A673 (cell line): ENCODE results near the gene HTR2B. TPM values are rescaled to one million over a fixed set of nuclear protein-coding genes. Genes with fewer than 3 reads are reported as not detected.

Experiments
- BruUV-seq: library from RNA; stranded (reverse); fragments of 400-500 nt; replicated peaks from 2 replicates; lab custom pipeline; 2021; lab: Mats Ljungman, UMichigan
- CTCF ChIA-PET: fragments of 300-600 bp; sonication (Branson Sonifier 250); formaldehyde crosslinking; loops from one replicate; lab custom pipeline; 2022; ENCODE audit warnings: antibody characterized with exemption; lab: Charles Lee
- POLR2A ChIA-PET: fragments of 300-600 bp; sonication (Branson Sonifier 250); formaldehyde crosslinking; loops from one replicate; lab custom pipeline; 2022; ENCODE audit warnings: antibody characterized with exemption; ENCODE audit not compliant: low non-redundant PET; lab: Charles Lee
- DNase-seq: peaks from one replicate; pipeline ENCODE4 v3.0.0-alpha.2; 2015; ENCODE audit warnings: low spot score
- H3K27ac ChIP-seq: fragments of 200-600 bp; sonication (generic); 2 replicates; pipeline ENCODE4 v1.5.1; 2016; ENCODE audit warnings: mixed run types, low read depth, mild to moderate bottlenecking, mixed read lengths, antibody characterized with exemption, low read length; ENCODE audit not compliant: poor library complexity, severe bottlenecking
- H3K27me3 ChIP-seq: fragments of 200-600 bp; sonication (generic); replicated peaks from 2 replicates; pipeline ENCODE4 v1.6.1; 2017; ENCODE audit warnings: mixed run types, low read depth, mild to moderate bottlenecking, mixed read lengths, antibody characterized with exemption, low read length; ENCODE audit not compliant: insufficient read depth, poor library complexity
- H3K36me3 ChIP-seq: fragments of 200-600 bp; sonication (generic); 2 replicates; pipeline ENCODE4 v1.6.1; 2016; ENCODE audit warnings: mixed run types, mild to moderate bottlenecking, mixed read lengths, antibody characterized with exemption, low read length; ENCODE audit not compliant: insufficient read depth, poor library complexity, severe bottlenecking
- H3K4me1 ChIP-seq: fragments of 200-600 bp; sonication (generic); 2 replicates; pipeline ENCODE4 v1.6.1; 2017; ENCODE audit warnings: mixed run types, mild to moderate bottlenecking, mixed read lengths, antibody characterized with exemption, low read length; ENCODE audit not compliant: insufficient read depth, poor library complexity, severe bottlenecking
- H3K4me3 ChIP-seq: fragments of 200-600 bp; sonication (generic); 2 replicates; pipeline ENCODE4 v1.5.1; 2016; ENCODE audit warnings: low read depth, mixed run types, mild to moderate bottlenecking, mixed read lengths, low read length; ENCODE audit not compliant: poor library complexity, severe bottlenecking
- H3K9me3 ChIP-seq: fragments of 200-600 bp; sonication (generic); 2 replicates; pipeline ENCODE4 v1.6.1; 2016; ENCODE audit warnings: mixed run types, low read depth, mild to moderate bottlenecking, mixed read lengths, antibody characterized with exemption, low read length; ENCODE audit not compliant: poor library complexity, severe bottlenecking
- EZH2 ChIP-seq: fragments of 200-600 bp; sonication (generic); IDR thresholded peaks from 2 replicates; pipeline ENCODE4 v1.6.1; 2017; ENCODE audit warnings: borderline replicate concordance, low read depth, mild to moderate bottlenecking, mixed read lengths, antibody characterized with exemption, low read length; ENCODE audit not compliant: poor library complexity, severe bottlenecking
- intact Hi-C: fragments of 100-400 bp; cut with micrococcal nuclease; formaldehyde crosslinking; loops from one replicate; pipeline ENCODE4 v1.10.0; 2022; ENCODE audit not compliant: unreplicated experiment
- total RNA-seq: library from RNA; stranded (reverse); gene quantifications from 2 replicates; pipeline ENCODE4 v1.2.3, GENCODE V29; 2021
- TF ChIP-seq, protein P1 (sequence below): fragments of 300-800, 200-600 bp; sonication (generic); conservative IDR thresholded peaks from 2 replicates; pipeline ENCODE4 v1.5.1; 2017; ENCODE audit warnings: low read depth, mild to moderate bottlenecking, antibody characterized with exemption, low read length, moderate library complexity, mixed read lengths

HTR2B gene
- total RNA-seq, 1 experiment from 2014 or later = not detected

DNA sequence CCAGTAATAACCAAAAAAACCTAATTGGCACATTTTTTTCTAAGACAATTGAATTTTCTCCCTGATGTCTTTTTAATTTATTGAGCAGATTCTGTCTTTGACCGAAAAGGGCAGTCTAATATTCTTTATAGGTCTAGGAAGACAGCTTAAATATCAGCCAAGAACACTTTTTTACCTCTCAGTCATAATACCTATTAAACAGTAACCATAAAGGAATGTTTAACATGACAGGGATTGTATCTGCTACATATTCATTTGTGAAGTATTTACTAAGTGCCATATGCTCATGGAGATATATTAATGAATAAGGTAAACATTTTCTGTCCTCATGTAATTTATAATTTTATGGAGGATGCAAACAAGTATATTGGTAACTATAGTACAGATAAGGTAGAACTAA lies 3.1 kb upstream of the HTR2B start:
- Histone ChIP-seq H3K9me3 (no peaks in the 10 kb centered on the region), H3K4me3 (no peak overlapping the region), H3K36me3 (no peaks in the 10 kb centered on the region), H3K27ac (no peak overlapping the region), H3K27me3 (no peaks in the 10 kb centered on the region), H3K4me1 (peaks cover 23% of the 10 kb centered on the region)
- ChIA-PET POLR2A (no interaction called here), CTCF (no interaction called here)
- BruUV-seq = no TSS peak
- DNase-seq = no peak
- intact Hi-C loops = no loop called here
- TF ChIP-seq, protein P1, sequence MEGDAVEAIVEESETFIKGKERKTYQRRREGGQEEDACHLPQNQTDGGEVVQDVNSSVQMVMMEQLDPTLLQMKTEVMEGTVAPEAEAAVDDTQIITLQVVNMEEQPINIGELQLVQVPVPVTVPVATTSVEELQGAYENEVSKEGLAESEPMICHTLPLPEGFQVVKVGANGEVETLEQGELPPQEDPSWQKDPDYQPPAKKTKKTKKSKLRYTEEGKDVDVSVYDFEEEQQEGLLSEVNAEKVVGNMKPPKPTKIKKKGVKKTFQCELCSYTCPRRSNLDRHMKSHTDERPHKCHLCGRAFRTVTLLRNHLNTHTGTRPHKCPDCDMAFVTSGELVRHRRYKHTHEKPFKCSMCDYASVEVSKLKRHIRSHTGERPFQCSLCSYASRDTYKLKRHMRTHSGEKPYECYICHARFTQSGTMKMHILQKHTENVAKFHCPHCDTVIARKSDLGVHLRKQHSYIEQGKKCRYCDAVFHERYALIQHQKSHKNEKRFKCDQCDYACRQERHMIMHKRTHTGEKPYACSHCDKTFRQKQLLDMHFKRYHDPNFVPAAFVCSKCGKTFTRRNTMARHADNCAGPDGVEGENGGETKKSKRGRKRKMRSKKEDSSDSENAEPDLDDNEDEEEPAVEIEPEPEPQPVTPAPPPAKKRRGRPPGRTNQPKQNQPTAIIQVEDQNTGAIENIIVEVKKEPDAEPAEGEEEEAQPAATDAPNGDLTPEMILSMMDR = no peak
- TF ChIP-seq EZH2 = no peak

DNA sequence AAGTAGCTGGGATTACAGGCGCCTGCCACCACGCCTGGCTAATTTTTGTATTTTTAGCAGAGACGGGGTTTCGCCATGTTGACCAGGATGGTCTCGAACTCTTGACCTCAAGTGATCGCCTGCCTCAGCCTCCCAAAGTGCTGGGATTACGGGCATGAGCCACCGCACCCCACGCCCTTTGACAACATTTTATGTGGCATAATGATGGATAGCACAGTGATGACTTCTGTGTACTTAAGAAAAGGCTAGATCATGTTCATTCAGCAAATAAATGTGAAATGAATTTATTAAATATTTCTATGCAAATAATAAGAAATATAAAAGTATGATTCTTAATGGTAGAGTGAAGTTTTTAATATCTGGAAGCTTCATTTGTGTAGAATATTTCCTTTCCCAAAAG lies 2.6 kb upstream of the HTR2B start:
- ChIA-PET CTCF (no interaction called here), POLR2A (no interaction called here)
- Histone ChIP-seq H3K4me3 (no peak overlapping the region), H3K36me3 (no peaks in the 10 kb centered on the region), H3K9me3 (no peaks in the 10 kb centered on the region), H3K27ac (no peak overlapping the region), H3K4me1 (peaks cover 23% of the 10 kb centered on the region), H3K27me3 (no peaks in the 10 kb centered on the region)
- no peak for DNase-seq
- BruUV-seq = no TSS peak
- TF ChIP-seq, protein P1 = no peak
- no peak for TF ChIP-seq EZH2
- intact Hi-C loops = no loop called here

DNA sequence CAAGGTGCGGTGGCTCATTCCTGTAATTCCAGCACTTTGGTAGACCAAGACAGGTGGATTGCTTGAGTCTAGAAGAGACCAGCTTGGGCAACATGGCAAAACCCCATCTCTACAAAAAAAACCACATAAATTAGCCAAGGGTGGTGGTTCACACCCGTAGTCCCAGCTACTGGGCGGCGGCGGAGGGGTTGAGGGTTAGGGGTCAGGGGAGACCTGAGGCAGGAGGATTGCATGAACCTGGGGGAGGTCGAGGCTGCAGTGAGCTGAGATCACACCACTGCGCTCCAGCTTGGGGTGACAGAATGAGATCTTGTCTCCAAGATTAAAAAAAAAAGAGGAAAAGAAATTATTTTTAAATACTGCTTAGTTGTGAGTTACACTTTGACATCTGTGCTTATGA lies 1.3 kb upstream of the HTR2B start:
- CTCF ChIA-PET = no interaction called here
- DNase-seq = no peak
- H3K9me3 ChIP-seq = no peaks in the 10 kb centered on the region
- TF ChIP-seq EZH2 = no peak
- TF ChIP-seq, protein P1 = no peak
- H3K4me3 ChIP-seq = no peak overlapping the region
- peaks cover 23% of the 10 kb centered on the region for H3K4me1 ChIP-seq
- no peaks in the 10 kb centered on the region for H3K36me3 ChIP-seq
- H3K27ac ChIP-seq = no peak overlapping the region
- POLR2A ChIA-PET = no interaction called here
- BruUV-seq = no TSS peak
- no peaks in the 10 kb centered on the region for H3K27me3 ChIP-seq
- intact Hi-C loops = no loop called here
